Activated T-helper 1 cell treated with anti-CD3 and anti-CD28 coated beads, Interleukin-12 subunit alpha, Interleukin-12 subunit beta, Interleukin-2, Interleukin-4 antibody, amounts not matched to agents 30 ng/mL and 10 ng/mL and 1 ng/mL, durations not matched to agents 14 hours and 24 hours and 36 hours (primary cell): Measurements from ENCODE around the gene PPP6R2. TPM values are rescaled to one million over a fixed set of nuclear protein-coding genes. Genes with fewer than 3 reads are reported as not detected.

Experiments used
- DNase-seq: peaks from one replicate; pipeline ENCODE4 v3.0.0; 2021; ENCODE audit warnings: low spot score
- H3K27ac Mint-ChIP-seq: one replicate; pipeline ENCODE4 v1.8.0; 2021; ENCODE audit warnings: mild to moderate bottlenecking, mixed read lengths
- H3K27me3 Mint-ChIP-seq: one replicate; pipeline ENCODE4 v1.8.0; 2022; ENCODE audit warnings: mild to moderate bottlenecking, moderate library complexity, mixed read lengths; ENCODE audit not compliant: insufficient read depth
- H3K36me3 Mint-ChIP-seq: one replicate; pipeline ENCODE4 v1.8.0; 2021; ENCODE audit warnings: low read depth, mixed read lengths
- H3K4me1 Mint-ChIP-seq: one replicate; pipeline ENCODE4 v1.8.0; 2021; ENCODE audit warnings: low read depth, mixed read lengths
- H3K4me3 Mint-ChIP-seq: one replicate; pipeline ENCODE4 v1.8.0; 2021; ENCODE audit warnings: mild to moderate bottlenecking, moderate library complexity, mixed read lengths
- H3K9me3 Mint-ChIP-seq: one replicate; pipeline ENCODE4 v1.8.0; 2021; ENCODE audit warnings: mixed read lengths
- intact Hi-C: fragments of 100-400 bp; cut with micrococcal nuclease; formaldehyde crosslinking; loops from one replicate; pipeline ENCODE4 v1.15.1; 2024
- total RNA-seq: library from RNA; stranded (reverse); gene quantifications from 2 replicates; pipeline ENCODE4 v1.2.3, GENCODE V29; 2022

The PPP6R2 gene
- total RNA-seq, 1 donor from 2014 or later: 46.0 TPM

GRCh38 chr22:50439871-50440331 is 96.8 kb downstream of the PPP6R2 start:
- Mint-ChIP-seq H3K36me3 (peaks cover 6% of the 10 kb centered on the region), H3K4me1 (no peaks in the 10 kb centered on the region), H3K4me3 (no peak overlapping the region), H3K9me3 (no peaks in the 10 kb centered on the region), H3K27me3 (no peaks in the 10 kb centered on the region), H3K27ac (no peak overlapping the region)
- DNase-seq: no peak
- intact Hi-C loops: no loop called here

DNA sequence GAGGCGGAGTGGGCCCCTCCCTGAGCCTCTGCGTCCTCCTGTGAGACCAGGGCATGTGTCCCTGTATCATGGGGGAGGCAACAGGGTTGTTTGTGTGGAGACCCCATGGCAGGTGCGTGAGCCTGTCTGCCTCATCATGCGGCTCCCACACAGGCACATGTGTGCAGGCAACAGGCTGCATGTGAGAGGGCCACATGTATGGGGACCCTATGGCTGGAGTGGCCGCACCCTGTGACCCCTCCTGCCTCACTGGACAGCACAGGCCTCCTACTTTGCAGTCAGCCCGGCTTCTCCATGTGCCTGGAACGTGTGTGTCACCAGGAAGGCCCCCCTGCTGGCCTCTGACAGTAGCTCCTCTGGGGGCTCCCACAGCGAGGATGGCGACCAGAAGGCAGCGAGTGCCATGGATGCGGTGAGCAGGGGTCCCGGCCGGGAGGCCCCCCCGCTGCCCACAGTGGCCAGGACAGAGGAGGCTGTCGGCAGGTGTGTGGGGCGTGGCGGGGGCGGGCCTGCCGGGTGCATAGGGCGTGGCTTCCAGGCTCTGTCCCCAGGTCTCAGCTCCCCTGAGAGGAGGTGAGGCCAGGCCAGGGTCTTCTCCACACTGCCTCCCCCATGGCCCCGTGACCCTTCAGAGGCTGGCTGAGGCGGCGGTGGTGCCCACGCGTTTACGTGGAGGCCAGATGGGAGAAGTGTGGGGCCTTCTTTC is 97.6 kb downstream of the PPP6R2 start:
- no peak overlapping the region for H3K27ac Mint-ChIP-seq
- no peaks in the 10 kb centered on the region for H3K9me3 Mint-ChIP-seq
- H3K4me1 Mint-ChIP-seq: no peaks in the 10 kb centered on the region
- peaks cover 2% of the 10 kb centered on the region for H3K36me3 Mint-ChIP-seq
- DNase-seq: no peak
- intact Hi-C loops: no loop called here
- no peaks in the 10 kb centered on the region for H3K27me3 Mint-ChIP-seq
- H3K4me3 Mint-ChIP-seq: no peak overlapping the region

DNA sequence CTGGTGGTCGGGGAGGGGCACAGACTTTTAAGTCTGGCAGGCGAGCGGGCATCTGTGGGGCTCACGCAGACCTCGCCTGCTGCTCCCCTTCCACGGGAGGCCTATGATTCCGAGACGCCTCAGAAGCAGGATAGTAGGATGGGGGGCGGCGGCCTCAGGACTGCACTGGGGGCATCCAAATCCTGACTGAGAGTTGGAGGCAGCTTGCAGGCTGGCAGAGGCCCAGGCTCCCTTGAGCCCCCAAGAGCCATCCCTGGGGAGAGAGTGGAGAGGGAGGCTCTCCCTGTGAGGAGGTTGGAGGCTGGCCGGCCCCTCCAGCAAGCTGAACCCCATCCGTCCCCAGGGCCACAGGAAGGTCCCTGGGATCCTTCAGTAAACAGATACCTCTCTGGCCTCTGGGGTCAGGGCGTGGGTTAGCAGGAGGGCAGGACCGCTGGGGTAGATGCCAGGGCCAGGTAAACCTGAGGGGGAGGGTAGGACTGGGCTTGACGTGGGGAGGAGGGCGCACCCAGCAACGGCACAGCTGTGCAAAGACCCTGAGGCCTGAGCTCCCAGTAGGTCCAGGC is 98.4 kb downstream of the PPP6R2 start:
- H3K27me3 Mint-ChIP-seq: no peaks in the 10 kb centered on the region
- H3K9me3 Mint-ChIP-seq: no peaks in the 10 kb centered on the region
- H3K4me3 Mint-ChIP-seq: no peak overlapping the region
- no peaks in the 10 kb centered on the region for H3K4me1 Mint-ChIP-seq
- peaks cover 5% of the 10 kb centered on the region for H3K36me3 Mint-ChIP-seq
- DNase-seq: no peak
- intact Hi-C loops: no loop called here
- H3K27ac Mint-ChIP-seq: no peak overlapping the region

DNA sequence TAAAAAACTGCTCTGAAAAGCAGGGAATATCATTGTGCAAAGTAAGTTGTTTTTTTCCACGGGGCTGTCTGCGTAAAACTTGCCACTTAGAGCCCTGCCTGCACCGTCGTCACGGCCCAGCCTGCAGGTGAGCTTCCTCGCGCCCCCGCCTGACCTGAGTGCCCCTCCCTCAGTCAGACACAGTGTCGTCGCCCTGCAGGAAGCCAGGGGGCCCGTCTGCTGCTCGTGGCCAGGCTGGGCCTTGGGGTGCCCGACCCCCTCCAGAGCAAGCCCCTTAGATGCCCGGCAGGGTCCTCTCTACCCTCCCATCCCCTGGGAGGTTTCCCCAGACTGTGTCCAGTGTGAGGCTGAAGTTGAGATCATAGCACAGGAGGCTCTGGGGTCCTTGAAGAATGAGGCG is 100.1 kb downstream of the PPP6R2 start:
- no peak for DNase-seq
- Mint-ChIP-seq H3K36me3 (peaks cover 6% of the 10 kb centered on the region), H3K4me1 (no peaks in the 10 kb centered on the region), H3K27ac (peak overlapping the region; percentile 55), H3K9me3 (no peaks in the 10 kb centered on the region), H3K4me3 (no peak overlapping the region), H3K27me3 (no peaks in the 10 kb centered on the region)
- intact Hi-C loops: no loop called here

GRCh38 chr22:50443801-50444625 is 100.9 kb downstream of the PPP6R2 start:
- Mint-ChIP-seq H3K27ac (no peak overlapping the region), H3K9me3 (no peaks in the 10 kb centered on the region), H3K4me1 (no peaks in the 10 kb centered on the region), H3K27me3 (no peaks in the 10 kb centered on the region), H3K36me3 (peaks cover 11% of the 10 kb centered on the region), H3K4me3 (no peak overlapping the region)
- intact Hi-C loops: no loop called here
- DNase-seq: no peak

DNA sequence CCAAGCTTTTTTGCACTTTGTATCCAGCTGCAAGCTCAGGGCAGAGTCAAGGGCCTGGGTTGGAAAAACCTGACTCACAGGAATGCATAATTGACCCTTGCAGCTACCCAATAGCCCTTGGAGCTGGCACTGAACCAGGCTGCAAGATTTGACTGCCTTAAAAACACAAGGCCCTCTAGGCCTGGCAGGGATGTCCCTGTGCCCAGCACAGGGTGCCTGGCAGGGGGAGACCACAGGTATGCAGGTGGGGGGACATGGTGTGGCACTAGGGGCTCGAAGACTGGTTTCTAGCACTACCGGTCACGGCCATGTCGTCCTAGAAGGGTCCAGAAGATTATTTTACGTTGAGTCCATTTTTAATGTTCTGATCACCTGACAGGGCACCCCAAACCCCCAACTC is 101.5 kb downstream of the PPP6R2 start:
- no peak overlapping the region for H3K27ac Mint-ChIP-seq
- intact Hi-C loops: no loop called here
- H3K36me3 Mint-ChIP-seq: peaks cover 14% of the 10 kb centered on the region

DNA sequence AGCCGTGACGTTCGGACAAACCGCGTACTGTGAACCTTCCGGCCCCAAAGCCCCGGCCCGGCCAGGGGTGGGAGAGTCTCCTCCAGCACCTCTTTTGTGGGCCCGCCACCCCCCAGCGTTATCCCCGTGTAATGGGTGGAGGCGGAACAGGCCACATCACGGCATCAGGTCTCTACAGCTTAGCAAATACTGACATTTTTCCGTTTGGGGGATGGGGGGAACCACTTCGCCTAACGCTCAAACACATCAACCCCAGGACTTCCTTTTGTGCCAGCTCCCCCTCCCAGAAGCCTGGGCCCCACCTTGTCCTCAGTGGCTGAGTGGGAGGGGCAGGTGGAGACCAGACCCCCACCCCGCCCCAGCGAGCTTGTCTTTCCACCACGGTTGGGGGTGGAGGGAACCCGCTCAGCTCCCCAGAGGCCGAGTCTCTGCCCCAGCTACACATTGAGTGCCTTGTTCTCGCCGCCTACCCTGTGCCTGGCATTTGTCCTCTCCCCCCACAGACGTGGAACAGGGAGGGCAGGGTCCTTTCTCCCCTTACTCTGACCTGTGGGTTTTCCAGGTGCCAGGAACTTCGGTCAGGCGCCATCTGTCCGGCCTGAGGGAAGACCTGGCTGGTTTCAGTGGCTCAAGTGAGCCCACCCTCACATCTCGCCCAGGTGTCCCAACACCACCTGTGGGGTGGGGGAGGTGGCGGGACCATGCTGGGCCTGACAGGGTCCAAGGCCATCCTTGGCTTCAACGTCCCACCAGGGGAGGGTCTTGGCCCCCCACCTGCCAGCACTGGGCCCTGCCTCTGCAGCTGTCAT is 102.1 kb downstream of the PPP6R2 start:
- H3K36me3 Mint-ChIP-seq: peaks cover 17% of the 10 kb centered on the region
- H3K4me1 Mint-ChIP-seq: no peaks in the 10 kb centered on the region
- intact Hi-C loops: no loop called here
- no peaks in the 10 kb centered on the region for H3K9me3 Mint-ChIP-seq
- H3K4me3 Mint-ChIP-seq: no peak overlapping the region
- no peak for DNase-seq
- H3K27me3 Mint-ChIP-seq: no peaks in the 10 kb centered on the region
- peak overlapping the region; percentile 55 for H3K27ac Mint-ChIP-seq

More for the DNA sequence above, 101.5 kb downstream of the PPP6R2 start:
- Mint-ChIP-seq H3K4me1 (no peaks in the 10 kb centered on the region), H3K9me3 (no peaks in the 10 kb centered on the region), H3K4me3 (no peak overlapping the region), H3K27me3 (no peaks in the 10 kb centered on the region)
- no peak for DNase-seq

DNA sequence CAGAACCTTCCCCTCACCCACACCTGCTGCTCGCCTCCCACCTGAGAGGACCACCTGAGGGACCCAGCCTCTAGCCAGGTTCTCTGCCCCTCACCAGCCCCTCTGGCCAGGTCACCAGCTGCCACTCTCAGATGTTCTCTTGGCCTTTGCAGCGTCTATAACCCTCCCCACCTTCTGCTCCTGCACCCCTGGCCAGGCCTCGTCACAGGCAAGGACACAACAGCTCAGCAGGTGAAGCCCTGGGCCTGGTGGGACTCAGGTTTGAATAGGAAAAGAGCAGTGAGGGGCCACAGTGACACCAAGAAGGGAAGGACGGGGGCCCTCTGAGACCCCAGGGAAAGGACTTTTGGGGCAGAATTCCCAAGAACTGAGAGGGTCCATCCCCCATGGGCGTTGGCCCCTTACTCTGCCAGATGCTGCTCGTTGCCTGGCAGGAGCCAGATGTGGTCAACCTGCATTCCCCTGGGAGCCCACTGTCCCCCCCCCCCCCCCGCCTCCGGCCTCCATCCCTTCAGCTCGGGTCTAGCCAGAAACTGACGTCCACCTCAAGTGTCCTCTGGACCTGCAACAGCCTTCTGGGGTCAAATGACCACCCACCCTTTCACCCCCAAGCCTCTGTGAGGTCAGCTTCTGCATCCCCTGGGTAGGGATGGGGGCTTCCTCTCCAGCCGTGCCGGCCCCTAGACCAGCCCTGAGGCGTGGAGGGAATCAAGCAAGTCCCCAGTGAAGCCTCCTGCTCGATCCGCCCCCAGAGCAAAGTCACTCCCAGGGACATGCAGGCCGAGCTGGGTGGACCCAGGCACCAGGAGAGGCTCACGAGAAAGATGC is 103.0 kb downstream of the PPP6R2 start:
- no peaks in the 10 kb centered on the region for H3K9me3 Mint-ChIP-seq
- H3K36me3 Mint-ChIP-seq: peaks cover 21% of the 10 kb centered on the region
- H3K4me3 Mint-ChIP-seq: no peak overlapping the region
- H3K4me1 Mint-ChIP-seq: no peaks in the 10 kb centered on the region
- H3K27me3 Mint-ChIP-seq: no peaks in the 10 kb centered on the region
- peak overlapping the region; percentile 55 for H3K27ac Mint-ChIP-seq
- DNase-seq: no peak
- intact Hi-C loops: no loop called here

DNA sequence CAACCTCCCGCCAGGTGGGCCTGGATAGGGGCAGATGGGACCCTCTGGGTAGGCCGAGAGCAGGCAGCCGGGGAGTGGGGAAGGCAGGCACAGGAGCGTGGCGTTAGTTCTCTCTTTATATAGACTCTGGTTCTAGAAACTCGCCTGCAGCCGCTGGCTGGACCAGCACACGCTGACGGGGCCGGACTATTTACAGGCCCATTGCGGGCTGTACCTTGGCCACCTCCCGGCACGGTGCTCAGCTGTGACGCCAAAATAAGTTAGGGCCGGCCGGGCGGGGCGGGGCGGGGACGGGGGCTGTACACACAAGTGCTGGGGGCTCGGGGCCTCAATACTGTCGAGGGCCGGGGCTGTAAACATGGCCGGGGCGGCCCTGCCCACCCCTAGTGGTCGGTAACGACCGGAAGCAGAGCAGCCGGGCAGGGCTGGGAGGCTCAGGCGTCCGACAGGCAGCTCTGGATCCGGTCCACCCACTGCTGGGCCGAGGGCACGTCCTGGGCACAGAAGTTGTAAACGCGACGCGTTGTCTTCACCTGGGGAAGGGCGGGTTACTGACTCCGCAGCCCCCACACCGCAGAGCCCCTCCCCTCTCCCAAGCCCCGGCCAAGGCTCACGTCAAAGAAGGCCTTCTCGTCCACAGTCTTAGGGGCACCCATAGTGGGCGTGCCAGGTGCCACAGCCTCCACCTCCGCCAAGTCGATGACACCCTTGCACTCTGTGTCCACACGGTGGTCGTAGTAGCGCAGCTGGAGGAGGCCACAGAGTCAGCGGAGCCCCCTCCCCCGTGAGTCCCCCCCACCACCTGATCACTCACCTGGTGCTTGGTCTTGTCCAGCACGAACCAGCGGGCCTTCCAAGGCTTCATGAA is 103.8 kb downstream of the PPP6R2 start:
- no peaks in the 10 kb centered on the region for H3K27me3 Mint-ChIP-seq
- DNase-seq: no peak
- intact Hi-C loops: no loop called here
- no peak overlapping the region for H3K4me3 Mint-ChIP-seq
- H3K36me3 Mint-ChIP-seq: peaks cover 26% of the 10 kb centered on the region
- no peaks in the 10 kb centered on the region for H3K9me3 Mint-ChIP-seq
- H3K27ac Mint-ChIP-seq: no peak overlapping the region
- H3K4me1 Mint-ChIP-seq: no peaks in the 10 kb centered on the region

DNA sequence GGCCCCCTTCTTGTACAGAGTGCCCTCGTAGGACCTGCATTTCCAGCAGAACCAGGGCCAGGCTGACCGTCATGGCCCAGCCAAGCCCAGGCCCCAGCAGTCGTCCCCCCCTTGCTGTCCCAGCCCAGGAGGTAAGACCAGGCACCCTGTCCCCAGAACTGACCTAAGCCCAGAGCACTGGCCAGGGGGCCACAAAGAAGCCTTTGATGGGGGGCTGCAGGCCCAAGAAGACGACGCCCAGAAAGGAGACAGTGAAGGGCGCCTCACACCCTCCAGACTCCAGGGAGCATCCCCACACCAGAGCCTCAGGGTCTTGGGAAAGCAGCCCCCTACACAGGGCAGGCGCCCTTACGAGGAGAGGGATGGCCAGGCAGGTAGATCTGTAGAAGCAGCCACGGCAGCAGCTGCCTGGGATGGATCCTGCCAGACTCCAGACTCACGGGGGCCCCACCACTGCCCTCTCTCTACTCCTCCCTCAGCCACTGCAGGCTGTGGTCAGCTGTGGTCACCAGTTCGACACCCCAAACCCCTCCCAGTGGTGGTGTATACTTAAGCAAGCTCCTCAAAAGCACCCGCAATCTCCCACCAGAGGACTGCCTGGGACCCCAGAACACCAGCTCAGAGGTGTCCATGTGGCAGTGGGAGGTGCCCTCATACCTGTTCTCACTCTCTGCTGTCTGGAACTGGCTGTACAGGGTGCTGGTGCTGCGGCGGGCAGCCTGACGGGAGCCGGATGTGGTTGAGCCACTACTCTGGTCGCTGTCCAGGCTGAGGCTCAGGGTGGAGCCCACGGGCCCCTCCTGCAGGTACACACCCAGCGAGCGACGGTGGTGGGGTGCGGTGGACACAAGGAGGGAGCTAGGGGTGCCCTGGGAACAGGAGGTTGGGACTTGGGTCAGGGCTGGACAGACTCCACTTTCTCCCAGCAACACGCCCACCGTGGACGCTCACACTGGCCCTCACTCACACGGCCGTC is 104.7 kb downstream of the PPP6R2 start:
- peaks cover 28% of the 10 kb centered on the region for H3K36me3 Mint-ChIP-seq
- DNase-seq: no peak
- intact Hi-C loops: no loop called here
- H3K4me1 Mint-ChIP-seq: peaks cover 4% of the 10 kb centered on the region
- H3K27ac Mint-ChIP-seq: no peak overlapping the region
- no peaks in the 10 kb centered on the region for H3K27me3 Mint-ChIP-seq
- no peaks in the 10 kb centered on the region for H3K9me3 Mint-ChIP-seq
- H3K4me3 Mint-ChIP-seq: no peak overlapping the region
